ENCODE measurements around the gene EGFR. TPM values are rescaled to one million over a fixed set of nuclear protein-coding genes. Genes with fewer than 3 reads are reported as not detected.

Gene EGFR
- polyA plus RNA-seq, 1 donor, result 20.1 TPM

DNA sequence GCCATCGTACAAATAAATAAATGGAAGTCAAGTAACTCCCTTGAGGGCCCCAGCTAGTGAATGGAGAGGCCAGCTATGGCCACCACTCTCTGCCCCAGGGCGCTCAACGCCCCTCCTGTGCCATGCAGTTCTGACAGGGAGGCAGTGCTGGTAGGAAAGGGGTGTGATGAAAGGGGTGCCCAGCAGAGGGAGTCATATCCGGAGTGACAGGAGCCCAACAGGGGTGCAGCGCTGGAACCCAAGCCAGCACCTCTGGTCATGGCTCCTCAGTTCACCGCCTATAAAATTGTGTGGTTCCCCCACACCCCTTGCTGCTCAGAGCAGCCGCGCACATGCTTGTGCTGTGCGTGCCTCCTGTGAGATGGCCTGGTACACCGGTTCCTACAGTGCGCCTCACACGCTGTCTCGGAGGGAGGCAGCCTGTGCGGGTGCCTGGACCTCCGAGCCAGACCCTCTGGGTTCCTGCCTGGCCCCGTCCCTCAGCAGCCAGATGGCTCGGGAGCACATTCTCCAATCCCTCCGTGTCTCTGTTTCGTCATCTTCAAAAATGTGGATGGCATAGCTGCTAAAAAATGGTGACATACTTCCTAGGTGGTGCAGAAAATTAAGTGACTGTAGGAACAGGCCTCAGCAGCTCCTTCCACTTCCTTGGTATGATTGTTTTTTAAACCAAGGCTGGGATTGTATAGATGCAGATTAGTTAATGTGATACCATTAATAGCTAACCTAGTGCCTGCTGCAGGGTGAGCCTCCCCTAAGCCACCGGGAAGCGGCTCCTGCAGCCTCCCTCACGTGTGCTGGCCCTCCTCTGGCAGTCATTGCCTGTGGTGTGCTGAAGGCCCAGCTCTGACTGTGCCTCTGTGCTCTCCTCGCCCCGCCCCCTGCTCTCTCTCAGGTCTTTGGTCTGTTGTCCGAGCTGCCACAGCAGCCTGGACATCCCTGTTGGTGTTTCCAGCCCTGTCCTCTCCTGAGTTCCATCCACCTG lies 125.8 kb downstream of the EGFR start:
- no peak for DNase-seq (ENCODE audit: low read depth)

GRCh38 chr7:55145606-55146005 lies 126.8 kb downstream of the EGFR start:
- DNase-seq (ENCODE audit: low read depth), result no peak

- DNase-seq (ENCODE audit: low read depth), result no peak
Measured at GRCh38 chr7:55147101-55147500, 128.3 kb downstream of the EGFR start.

DNA sequence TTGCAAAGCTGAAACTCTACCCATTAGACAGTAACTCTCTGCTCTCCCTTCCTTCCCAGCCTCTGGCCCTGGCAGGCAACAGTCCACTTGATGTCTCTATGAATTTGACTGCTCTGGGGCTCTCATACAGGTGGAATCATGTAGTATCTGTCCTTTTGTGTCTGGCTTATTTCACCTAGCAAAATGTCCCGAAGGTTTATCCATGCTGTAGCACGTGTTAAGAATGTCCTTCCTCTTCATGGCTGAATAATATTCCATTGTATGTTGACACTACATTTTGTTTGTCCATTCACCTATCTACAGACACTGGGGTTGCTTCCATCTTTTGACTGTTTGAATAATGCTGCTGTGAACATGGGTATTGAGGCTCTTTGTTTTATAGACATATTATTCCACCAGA lies 128.9 kb downstream of the EGFR start:
- no peak for DNase-seq (ENCODE audit: low read depth)

GRCh38 chr7:55148571-55148970 lies 129.8 kb downstream of the EGFR start:
- DNase-seq (ENCODE audit: low read depth), result no peak

DNA sequence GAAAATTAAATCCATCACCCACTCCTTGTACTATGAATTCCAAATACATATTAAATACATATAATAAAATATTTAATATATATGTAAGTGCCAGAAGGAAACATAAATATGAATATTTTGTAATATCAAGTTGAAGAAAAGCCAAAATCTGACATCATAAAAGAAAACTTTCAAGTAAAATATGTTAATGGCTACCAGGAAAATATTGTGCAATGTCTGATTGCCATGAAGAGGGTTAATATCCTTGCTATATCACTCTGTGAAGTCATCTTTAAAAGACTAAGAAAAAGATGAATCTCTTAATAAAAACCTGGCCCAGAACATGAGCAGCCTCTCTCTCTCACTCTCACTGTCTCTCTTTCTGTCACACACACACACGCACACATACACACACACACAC lies 130.2 kb downstream of the EGFR start:
- no peak for DNase-seq (ENCODE audit: low read depth)

DNA sequence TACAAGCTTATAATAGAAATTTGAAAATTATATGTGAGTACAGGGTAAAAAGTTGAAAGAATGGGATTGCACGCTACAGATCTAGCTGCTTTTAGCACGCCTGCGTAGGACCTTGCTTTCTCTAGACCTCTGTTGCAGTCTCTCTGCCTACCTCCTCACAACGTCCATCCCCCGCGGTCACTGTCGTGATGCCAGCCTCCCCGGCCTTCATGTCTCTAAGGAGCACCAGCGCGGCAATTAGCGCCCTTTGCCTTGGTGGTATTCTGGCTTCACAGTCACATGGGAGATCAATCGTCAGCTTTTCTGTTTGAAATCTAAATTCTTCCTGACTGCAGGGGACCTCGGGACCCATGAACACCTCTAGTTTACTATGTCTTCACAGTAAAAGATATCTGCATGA lies 131.3 kb downstream of the EGFR start:
- no peak for DNase-seq (ENCODE audit: low read depth)

- no peak for DNase-seq (ENCODE audit: low read depth)
Measured at GRCh38 chr7:55150709-55151451, 132.1 kb downstream of the EGFR start.

GRCh38 chr7:55152516-55152915 lies 133.7 kb downstream of the EGFR start:
- no peak for DNase-seq (ENCODE audit: low read depth)

- no peak for DNase-seq (ENCODE audit: low read depth)
Measured at GRCh38 chr7:55154096-55154495, 135.3 kb downstream of the EGFR start.

GRCh38 chr7:55155351-55156117 lies 136.7 kb downstream of the EGFR start:
- DNase-seq (ENCODE audit: low read depth), result no peak

DNA sequence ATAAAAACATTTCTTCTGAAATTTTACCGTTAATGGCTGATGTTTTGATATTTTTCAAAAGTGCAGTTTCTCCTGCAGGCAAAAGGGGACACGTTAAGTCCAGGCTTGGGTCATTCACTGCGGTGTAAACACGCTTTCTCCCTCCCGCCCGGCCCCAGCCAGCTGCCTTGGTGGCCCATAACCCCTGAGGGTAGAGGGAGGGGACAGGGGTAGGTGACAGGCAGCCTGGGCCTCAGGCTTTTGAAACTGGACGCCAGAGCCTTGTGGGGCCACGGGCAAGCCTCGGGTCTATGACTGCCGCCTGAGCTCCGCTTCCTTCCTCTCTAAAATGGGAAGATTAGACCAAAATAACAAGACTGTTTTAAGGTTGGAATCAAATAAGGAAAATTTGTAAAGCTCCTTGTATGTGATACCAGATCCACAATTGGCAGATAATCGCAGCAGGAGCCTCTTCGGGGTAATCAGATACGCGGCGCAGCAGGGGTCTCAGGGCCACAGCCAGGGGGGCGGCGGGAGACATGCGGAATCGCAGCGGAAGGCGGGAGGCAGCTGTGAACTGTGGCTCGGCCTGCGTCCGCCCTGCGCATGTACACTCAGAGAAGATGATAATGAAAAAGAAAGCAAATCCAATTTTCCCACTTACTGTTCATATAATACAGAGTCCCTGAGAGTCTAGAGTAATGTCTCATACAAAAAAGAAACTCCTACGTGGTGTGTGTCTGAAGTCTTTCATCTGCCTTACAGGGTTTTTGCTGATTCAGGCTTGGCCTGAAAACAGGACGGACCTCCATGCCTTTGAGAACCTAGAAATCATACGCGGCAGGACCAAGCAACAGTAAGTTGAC lies 138.3 kb downstream of the EGFR start:
- no peak for DNase-seq (ENCODE audit: low read depth)

GRCh38 chr7:55157764-55158105 lies 138.9 kb downstream of the EGFR start:
- no peak for DNase-seq (ENCODE audit: low read depth)

DNA sequence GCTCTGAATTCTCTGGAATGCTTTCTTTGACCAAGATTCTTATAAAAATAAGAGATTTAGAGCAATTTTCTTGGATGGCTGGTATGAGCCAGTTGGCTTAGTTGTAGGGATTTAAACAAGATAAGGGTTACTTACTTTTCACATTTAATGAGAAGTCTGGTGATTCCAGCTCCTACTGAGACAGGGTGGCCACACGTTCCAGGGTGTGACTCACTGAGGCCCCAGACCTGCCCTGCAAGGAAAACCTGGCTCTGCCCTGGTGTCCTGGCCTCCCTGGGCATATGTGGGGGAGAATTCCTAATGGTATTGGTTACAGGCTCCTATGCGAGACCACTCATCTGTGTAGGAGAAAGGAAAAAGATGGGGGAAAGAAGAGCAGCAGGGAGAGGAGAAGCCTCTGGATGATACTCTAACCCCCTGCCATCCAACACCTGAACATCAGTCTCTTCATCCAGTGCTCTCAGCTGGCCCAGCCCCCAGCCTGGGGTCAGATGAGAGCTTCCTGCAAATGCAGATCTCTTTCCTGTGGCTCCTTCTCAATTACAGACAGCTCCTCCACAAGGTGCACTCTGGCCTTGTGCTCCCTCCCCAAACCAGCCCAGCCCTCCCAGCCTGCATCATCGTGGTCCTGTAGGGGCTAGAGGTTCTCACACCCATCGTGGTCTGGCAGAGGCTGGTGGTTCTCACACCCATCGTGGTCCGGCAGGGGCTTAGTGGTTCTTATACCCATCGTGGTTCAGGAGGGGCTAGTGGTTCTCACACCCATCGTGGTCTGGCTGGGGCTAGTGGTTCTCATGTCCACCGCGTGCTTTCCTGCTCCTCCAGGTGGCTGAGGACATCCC lies 139.9 kb downstream of the EGFR start:
- no peak for DNase-seq (ENCODE audit: low read depth)

GRCh38 chr7:55160539-55160938 lies 141.7 kb downstream of the EGFR start:
- no peak for DNase-seq (ENCODE audit: low read depth)

DNA sequence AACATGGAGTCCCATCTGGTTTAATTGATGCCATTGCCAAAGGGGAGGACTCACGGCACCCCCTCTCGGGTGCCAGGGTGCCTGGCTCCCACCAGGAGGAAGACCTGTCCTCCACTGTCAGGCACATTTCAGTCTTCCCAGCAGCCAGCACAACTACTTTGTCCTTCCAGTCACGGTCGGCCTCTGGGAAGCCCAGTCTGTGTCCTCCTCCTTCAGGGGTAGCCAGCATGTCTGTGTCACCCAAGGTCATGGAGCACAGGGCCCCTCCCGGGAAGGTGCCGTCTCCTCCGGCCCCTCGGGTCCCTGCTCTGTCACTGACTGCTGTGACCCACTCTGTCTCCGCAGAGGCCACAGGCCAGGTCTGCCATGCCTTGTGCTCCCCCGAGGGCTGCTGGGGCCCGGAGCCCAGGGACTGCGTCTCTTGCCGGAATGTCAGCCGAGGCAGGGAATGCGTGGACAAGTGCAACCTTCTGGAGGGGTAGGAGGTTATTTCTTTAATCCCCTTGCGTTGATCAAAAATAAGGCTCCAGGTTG lies 142.4 kb downstream of the EGFR start:
- DNase-seq (ENCODE audit: low read depth), result no peak

- DNase-seq (ENCODE audit: low read depth), result no peak
Measured at GRCh38 chr7:55162476-55162875, 143.7 kb downstream of the EGFR start.

- no peak for DNase-seq (ENCODE audit: low read depth)
Measured at GRCh38 chr7:55163733-55164132, 144.9 kb downstream of the EGFR start.

DNA sequence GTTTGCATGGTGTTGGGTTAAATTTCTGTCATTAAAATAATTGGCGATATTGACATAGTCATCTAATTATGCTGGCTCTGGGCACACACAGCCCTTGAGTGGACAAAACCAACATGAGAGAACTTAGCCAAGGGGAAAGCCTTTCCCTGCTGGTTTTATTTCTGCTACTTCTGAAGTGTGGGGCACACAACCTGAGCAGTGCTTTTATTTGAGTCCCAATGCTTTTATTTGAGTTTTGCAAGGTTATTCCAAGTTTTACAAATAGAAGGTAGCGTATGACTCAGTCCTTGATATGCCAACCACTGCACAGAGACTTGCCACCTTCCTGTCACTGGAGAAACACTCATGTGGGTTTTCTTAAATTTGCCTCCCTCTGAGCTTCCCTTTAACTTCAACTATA lies 145.7 kb downstream of the EGFR start:
- no peak for DNase-seq (ENCODE audit: low read depth)
